Cardiac muscle cell (in vitro differentiated cells and primary cell): ENCODE measurements around the gene LRRC3B. TPM values are rescaled to one million over a fixed set of nuclear protein-coding genes. Genes with fewer than 3 reads are reported as not detected.
"Not testable (repeated sequence)": the region's sequence is repeated elsewhere in the genome, so short reads cannot be mapped to it uniquely, and the experiment has no call there.

Experiments
- DNase-seq, 2 donors: peaks; one replicate each; pipeline versions ENCODE4 v3.0.0 to v3.0.0-alpha.2; 2010 to 2017; ENCODE audit warnings: low read depth in 1 of 2, low spot score in 1 of 2
- H3K27ac ChIP-seq: fragments of 200-600 bp; sonication (generic); 2 replicates; pipeline ENCODE4 v1.5.1; 2016
- H3K27me3 ChIP-seq: fragments of 200-600 bp; sonication (generic); 2 replicates; pipeline ENCODE4 v1.6.0; 2016; ENCODE audit warnings: control low read depth
- H3K36me3 ChIP-seq: fragments of 200-600 bp; sonication (generic); 2 replicates; pipeline ENCODE4 v1.5.1; 2016; ENCODE audit warnings: control low read depth
- H3K4me1 ChIP-seq: fragments of 200-600 bp; sonication (generic); 2 replicates; pipeline ENCODE4 v1.8.1; 2017; ENCODE audit warnings: low read depth, mild to moderate bottlenecking, mixed run types
- H3K4me3 ChIP-seq: fragments of 200-600 bp; sonication (generic); 2 replicates; pipeline ENCODE4 v1.5.1; 2016; ENCODE audit warnings: mild to moderate bottlenecking
- H3K9me3 ChIP-seq: fragments of 200-600 bp; sonication (generic); 2 replicates; pipeline ENCODE4 v1.5.1; 2017; ENCODE audit warnings: low read depth, mild to moderate bottlenecking, control low read depth
- CTCF ChIP-seq: IDR thresholded peaks from 2 replicates; pipeline ENCODE4 v1.5.1; 2012; ENCODE audit warnings: low read depth, mild to moderate bottlenecking, low read length
- polyA plus RNA-seq: library from polyadenylated mRNA; unstranded; fragments of >200 nt; fragmentation: Nextera tagmentation; extraction: Ambion mirVana; gene quantifications from 2 replicates; pipeline ENCODE4 v1.2.1, GENCODE V29; 2016
- total RNA-seq: library from RNA; depleted of rRNA; stranded (reverse); fragments of >200 nt; gene quantifications from 2 replicates; pipeline ENCODE4 v1.2.3, GENCODE V29; 2016

The LRRC3B gene
- total and polyA plus RNA-seq, 2 experiments from 2014 or later = 0.09 TPM; not detected in 1

GRCh38 chr3:26589678-26590077 lies 32.9 kb upstream of the LRRC3B start:
- no peaks in the 10 kb centered on the region for H3K9me3 ChIP-seq
- DNase-seq = no peak
- H3K4me3 ChIP-seq = no peak overlapping the region
- H3K36me3 ChIP-seq = no peaks in the 10 kb centered on the region
- H3K27me3 ChIP-seq = no peaks in the 10 kb centered on the region
- no peak for TF ChIP-seq CTCF
- H3K27ac ChIP-seq = no peak overlapping the region
- H3K4me1 ChIP-seq = no peaks in the 10 kb centered on the region

GRCh38 chr3:26590919-26591484 lies 31.6 kb upstream of the LRRC3B start:
- Histone ChIP-seq H3K9me3 (no peaks in the 10 kb centered on the region), H3K27me3 (no peaks in the 10 kb centered on the region), H3K4me1 (no peaks in the 10 kb centered on the region), H3K27ac (no peak overlapping the region), H3K36me3 (no peaks in the 10 kb centered on the region), H3K4me3 (no peak overlapping the region)
- no peak for TF ChIP-seq CTCF
- DNase-seq = no peak

GRCh38 chr3:26591926-26592325 lies 30.6 kb upstream of the LRRC3B start:
- H3K4me3 ChIP-seq = no peak overlapping the region
- DNase-seq = no peak
- no peaks in the 10 kb centered on the region for H3K36me3 ChIP-seq
- no peaks in the 10 kb centered on the region for H3K4me1 ChIP-seq
- no peaks in the 10 kb centered on the region for H3K9me3 ChIP-seq
- no peaks in the 10 kb centered on the region for H3K27me3 ChIP-seq
- no peak for TF ChIP-seq CTCF
- no peak overlapping the region for H3K27ac ChIP-seq

- Histone ChIP-seq H3K9me3 (no peaks in the 10 kb centered on the region), H3K27me3 (no peaks in the 10 kb centered on the region), H3K4me3 (no peak overlapping the region), H3K36me3 (no peaks in the 10 kb centered on the region), H3K27ac (no peak overlapping the region), H3K4me1 (no peaks in the 10 kb centered on the region)
- no peak for TF ChIP-seq CTCF
- DNase-seq = no peak
Observed at GRCh38 chr3:26592451-26592850, 30.1 kb upstream of the LRRC3B start.

GRCh38 chr3:26596335-26596734 lies 26.2 kb upstream of the LRRC3B start:
- Histone ChIP-seq H3K9me3 (no peaks in the 10 kb centered on the region), H3K4me3 (no peak overlapping the region), H3K27me3 (no peaks in the 10 kb centered on the region), H3K27ac (no peak overlapping the region), H3K4me1 (no peaks in the 10 kb centered on the region), H3K36me3 (no peaks in the 10 kb centered on the region)
- no peak for TF ChIP-seq CTCF
- DNase-seq = no peak

GRCh38 chr3:26603311-26603710 lies 19.3 kb upstream of the LRRC3B start:
- not testable (repeated sequence) for H3K4me1 ChIP-seq, H3K9me3 ChIP-seq, H3K27me3 ChIP-seq, H3K27ac ChIP-seq, H3K4me3 ChIP-seq, H3K36me3 ChIP-seq, DNase-seq

GRCh38 chr3:26603771-26604170 lies 18.8 kb upstream of the LRRC3B start:
- not testable (repeated sequence) for H3K36me3 ChIP-seq, H3K4me3 ChIP-seq, DNase-seq, H3K27me3 ChIP-seq, H3K4me1 ChIP-seq, H3K9me3 ChIP-seq, H3K27ac ChIP-seq
